BLaER1 treated with 17β-estradiol and CSF1 and Interleukin-3, amounts not matched to agents 10 nM and 100 nM (cell line): Measurements from ENCODE around the gene CCDC97.

ENCODE experiments used
- H3K27ac ChIP-seq, 11 experiments: shearing (Covaris generic); formaldehyde crosslinking; 2 replicates each; pipeline ENCODE4 v1.8.1; 2022
- H3K27me3 ChIP-seq, 11 experiments: shearing (Covaris generic); formaldehyde crosslinking; 2 replicates each; pipeline ENCODE4 v1.8.1; 2022
- H3K36me3 ChIP-seq, 11 experiments: shearing (Covaris generic); formaldehyde crosslinking; 2 replicates each; pipeline ENCODE4 v1.8.1; 2022
- H3K4me1 ChIP-seq, 10 experiments: shearing (Covaris generic); formaldehyde crosslinking; 2 replicates each; pipeline ENCODE4 v1.8.1; 2022
- H3K4me2 ChIP-seq, 11 experiments: shearing (Covaris generic); formaldehyde crosslinking; 2 replicates each; pipeline ENCODE4 v1.8.1; 2022
- H3K4me3 ChIP-seq, 10 experiments: shearing (Covaris generic); formaldehyde crosslinking; 2 replicates each; pipeline ENCODE4 v1.8.1; 2022
- H3K9ac ChIP-seq, 11 experiments: shearing (Covaris generic); formaldehyde crosslinking; 2 replicates each; pipeline ENCODE4 v1.8.1; 2022
- H3K9me3 ChIP-seq, 11 experiments: shearing (Covaris generic); formaldehyde crosslinking; replicated peaks in 1 of 11; 2 replicates each; pipeline ENCODE4 v1.8.1; 2022
- H4K20me1 ChIP-seq, 11 experiments: shearing (Covaris generic); formaldehyde crosslinking; 2 replicates each; pipeline ENCODE4 v1.8.1; 2022
- Cebpa-rat ChIP-seq, 11 experiments: shearing (Covaris generic); IDR thresholded peaks; 2 replicates each; pipeline ENCODE4 v1.8.1; 2022

Gene CCDC97

GRCh38 chr19:41372501-41372900, 62.5 kb downstream of the CCDC97 start:
- Histone ChIP-seq H3K4me2 (peak overlapping the region in 3 of 11 experiments; percentile 0 to 6 (median 1); a peak in 4 of 22 replicates), H3K4me3 (no peak overlapping the region), H3K27me3 (peaks cover 0 to 7% (median 0%) of the 10 kb centered on the region in 11 experiments; a peak in 4 of 22 replicates), H3K27ac (0 out of 22 replicates have a peak overlapping the region, but pooled peaks of 1 of the 11 experiments have one; percentile 45), H3K9ac (no peak overlapping the region), H4K20me1 (peaks cover 0 to 5% (median 0%) of the 10 kb centered on the region in 11 experiments; a peak in 3 of 22 replicates), H3K9me3 (no peaks in the 10 kb centered on the region), H3K36me3 (peaks cover 0 to 14% (median 3%) of the 10 kb centered on the region in 11 experiments; a peak in 2 of 22 replicates), H3K4me1 (peaks cover 25 to 64% (median 49%) of the 10 kb centered on the region in 10 experiments)
- TF ChIP-seq Cebpa-rat (IDR thresholded peaks at IDR 0.05), result no peak

- Histone ChIP-seq H3K4me3 (no peak overlapping the region), H3K4me1 (peaks cover 27 to 66% (median 55%) of the 10 kb centered on the region in 10 experiments), H3K27me3 (peaks cover 0 to 7% (median 0%) of the 10 kb centered on the region in 11 experiments; a peak in 4 of 22 replicates), H3K9ac (no peak overlapping the region), H3K36me3 (peaks cover 0 to 14% (median 3%) of the 10 kb centered on the region in 11 experiments; a peak in 2 of 22 replicates), H3K4me2 (no peak overlapping the region), H4K20me1 (peaks cover 0 to 5% (median 0%) of the 10 kb centered on the region in 11 experiments; a peak in 4 of 22 replicates), H3K9me3 (no peaks in the 10 kb centered on the region), H3K27ac (no peak overlapping the region; a peak in 1 of 22 replicates)
- no peak for TF ChIP-seq Cebpa-rat (IDR thresholded peaks at IDR 0.05)
These were observed 64.0 kb downstream of the CCDC97 start for GRCh38 chr19:41373993-41374392.
